ENCODE results near the gene CACNA1C.

CACNA1C gene

GRCh38 chr12:2616763-2617162 is 564.0 kb downstream of the CACNA1C start:
- DNase-seq = no peak

DNA sequence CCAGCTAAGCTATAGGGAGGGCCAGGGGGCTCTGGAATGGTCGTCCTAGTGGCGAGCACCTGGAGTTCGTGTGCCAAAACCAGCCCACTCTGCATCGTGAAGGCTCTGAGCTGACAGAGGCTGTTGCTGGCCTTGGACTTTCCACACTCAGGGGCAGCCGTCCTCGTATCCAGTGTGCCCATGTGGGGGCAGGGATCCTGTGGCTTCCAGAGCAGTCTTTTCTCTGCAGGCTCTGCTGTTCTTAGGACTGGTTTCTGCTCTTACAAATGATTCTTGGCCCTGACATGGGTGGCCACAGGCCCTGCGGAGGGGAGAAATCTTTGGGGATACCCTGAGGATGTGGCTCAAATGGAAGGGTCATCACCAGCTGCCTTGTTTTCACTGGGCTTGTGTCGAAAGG is 564.6 kb downstream of the CACNA1C start:
- DNase-seq = no peak

DNA sequence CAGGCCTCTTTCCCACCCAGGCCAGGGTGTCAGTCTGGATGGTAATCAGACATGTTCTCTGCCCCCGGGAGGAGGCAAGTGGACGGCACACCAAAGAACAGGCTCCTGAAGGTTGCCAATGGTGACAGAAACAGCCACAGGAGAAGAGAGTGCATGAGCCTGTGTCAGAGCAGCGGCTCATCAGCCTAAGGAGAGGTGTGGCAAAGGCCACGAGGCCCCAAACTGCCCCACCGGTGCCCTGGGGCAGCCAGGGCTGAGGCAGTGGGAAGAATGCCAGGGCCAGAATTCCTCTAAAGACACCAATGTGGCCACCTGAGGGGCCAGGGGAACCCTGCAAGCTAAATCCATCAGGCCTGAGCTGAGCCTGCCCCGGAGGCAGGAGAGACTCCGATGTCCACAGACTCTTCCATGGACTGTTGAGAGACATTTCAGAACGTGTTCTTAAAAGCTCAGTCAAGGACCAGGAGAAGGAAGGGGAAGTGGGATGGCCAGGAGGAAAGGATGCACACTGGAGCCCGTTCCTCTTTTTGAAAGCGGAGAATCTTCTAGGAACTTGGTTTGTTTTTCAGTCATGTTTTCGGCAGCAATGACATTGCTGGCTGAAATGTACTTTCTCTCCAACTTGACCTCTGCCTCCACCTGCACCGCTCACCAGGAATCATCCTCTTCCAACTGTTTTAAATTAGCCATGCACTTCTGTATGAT is 565.7 kb downstream of the CACNA1C start:
- no peak for DNase-seq

- DNase-seq = no peak
Observed at GRCh38 chr12:2619136-2619535, 566.3 kb downstream of the CACNA1C start.

- DNase-seq = no peak
Observed at GRCh38 chr12:2622460-2622859, 569.7 kb downstream of the CACNA1C start.

- no peak for DNase-seq
Observed at GRCh38 chr12:2623472-2623871, 570.7 kb downstream of the CACNA1C start.

- no peak for DNase-seq
Observed at GRCh38 chr12:2624543-2625288, 571.9 kb downstream of the CACNA1C start.

GRCh38 chr12:2625289-2625612 is 572.5 kb downstream of the CACNA1C start:
- no peak for DNase-seq

DNA sequence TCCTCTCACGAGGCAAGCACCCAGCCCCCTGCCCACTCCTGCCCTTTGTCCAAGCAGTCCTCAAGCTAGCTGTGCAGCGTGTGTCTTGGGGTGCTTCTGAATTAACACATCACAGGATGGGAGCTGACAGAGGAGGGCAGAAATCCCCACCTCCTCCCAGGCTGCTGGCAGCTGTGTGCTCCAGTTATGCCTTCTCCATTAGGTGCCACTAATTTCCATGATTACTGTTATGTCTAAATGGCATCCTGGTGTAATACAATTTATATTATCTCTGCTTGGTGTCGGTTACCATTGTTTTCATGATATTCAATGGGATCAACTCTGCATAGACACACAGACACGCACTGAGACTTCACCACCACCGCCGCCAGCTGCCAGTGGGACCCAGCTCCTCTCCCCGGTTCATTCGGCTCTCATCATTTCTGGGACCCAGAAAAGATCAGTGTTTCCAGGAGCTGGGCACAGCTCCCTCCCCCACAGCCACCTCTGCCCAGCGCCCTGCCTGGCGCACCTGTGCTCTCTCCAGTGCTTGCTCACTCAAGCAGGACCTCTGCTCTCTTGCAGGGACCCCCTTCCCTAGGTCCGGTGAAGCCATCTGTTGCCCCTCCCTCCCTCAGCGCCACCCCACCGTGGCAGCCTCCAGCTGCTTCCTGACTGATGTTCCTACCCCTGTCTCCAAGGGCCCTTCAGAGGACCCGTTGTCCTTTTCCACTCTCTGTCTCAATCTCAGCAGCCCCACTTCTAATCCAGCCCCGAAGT is 574.5 kb downstream of the CACNA1C start:
- peak; percentile 77 for DNase-seq

DNA sequence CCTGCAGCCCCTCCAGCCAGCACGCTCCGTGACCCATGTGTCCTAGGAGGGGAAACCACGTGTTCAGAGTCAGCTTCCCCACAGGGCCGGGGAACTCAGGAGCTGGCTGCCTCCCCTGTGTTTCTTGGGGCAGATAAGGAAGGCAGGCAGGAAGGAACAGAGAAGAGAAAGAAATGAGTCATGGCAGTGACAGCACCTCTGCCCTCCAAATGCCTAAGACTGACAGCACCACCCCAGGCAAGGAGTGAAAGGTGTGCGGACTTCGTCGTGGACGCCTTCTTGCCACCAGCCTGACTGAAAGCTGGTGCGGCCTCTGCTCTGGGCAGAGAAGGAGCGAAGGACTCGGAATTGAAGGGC is 575.0 kb downstream of the CACNA1C start:
- DNase-seq = no peak

DNA sequence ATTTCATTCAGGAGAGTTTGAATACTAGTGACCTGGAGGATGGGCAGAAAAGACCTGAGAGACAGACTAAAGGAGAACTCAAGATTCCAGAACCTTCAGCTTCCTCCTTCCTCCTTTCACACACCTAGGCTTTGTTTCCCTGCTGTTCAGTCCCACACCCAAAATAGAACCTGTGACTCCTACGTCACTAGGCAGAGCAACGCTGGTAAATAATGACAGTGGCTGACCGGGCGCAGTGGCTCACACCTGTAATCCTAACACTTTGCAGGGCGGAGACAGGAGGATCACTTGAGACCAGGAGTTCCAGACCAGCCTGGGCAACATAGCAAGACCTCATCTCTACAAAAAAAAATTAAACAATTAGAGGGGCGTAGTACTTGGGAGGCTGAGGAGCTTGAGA is 575.6 kb downstream of the CACNA1C start:
- DNase-seq = no peak

GRCh38 chr12:2629051-2629450 is 576.3 kb downstream of the CACNA1C start:
- no peak for DNase-seq

- DNase-seq = no peak
Observed at GRCh38 chr12:2631653-2632350, 579.0 kb downstream of the CACNA1C start.

- no peak for DNase-seq
Observed at GRCh38 chr12:2633176-2633824, 580.5 kb downstream of the CACNA1C start.

GRCh38 chr12:2633825-2634200 is 581.0 kb downstream of the CACNA1C start:
- no peak for DNase-seq

GRCh38 chr12:2634471-2634870 is 581.7 kb downstream of the CACNA1C start:
- DNase-seq = no peak

DNA sequence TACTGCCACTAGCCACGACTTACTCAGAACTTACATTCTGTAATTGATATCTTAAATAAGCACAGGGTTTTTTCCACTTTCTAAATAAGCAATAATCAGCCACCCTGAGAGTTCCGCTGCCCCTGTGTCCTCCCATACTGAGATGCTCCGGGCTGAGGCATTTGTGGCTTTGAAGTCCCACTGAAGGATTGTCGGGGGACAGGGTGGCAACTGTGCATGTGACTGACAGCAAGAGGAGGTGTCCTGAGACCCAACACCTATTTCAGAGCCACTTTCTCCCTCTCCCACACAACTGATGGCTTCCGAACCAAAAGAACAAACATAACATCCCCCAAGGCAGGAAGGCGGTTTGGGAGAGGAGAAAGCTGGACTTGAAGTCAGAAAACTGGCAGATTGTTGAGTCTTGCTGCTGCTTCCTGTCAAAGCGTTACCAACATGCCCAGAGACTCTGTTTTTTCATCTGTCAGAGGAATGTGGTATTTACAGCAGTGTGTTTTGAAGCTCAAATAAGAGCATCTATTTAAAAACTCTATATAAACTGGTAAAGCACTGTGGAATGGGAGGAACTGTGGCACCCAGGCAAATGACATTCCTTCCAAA is 584.1 kb downstream of the CACNA1C start:
- DNase-seq = no peak

GRCh38 chr12:2637371-2637770 is 584.6 kb downstream of the CACNA1C start:
- no peak for DNase-seq

DNA sequence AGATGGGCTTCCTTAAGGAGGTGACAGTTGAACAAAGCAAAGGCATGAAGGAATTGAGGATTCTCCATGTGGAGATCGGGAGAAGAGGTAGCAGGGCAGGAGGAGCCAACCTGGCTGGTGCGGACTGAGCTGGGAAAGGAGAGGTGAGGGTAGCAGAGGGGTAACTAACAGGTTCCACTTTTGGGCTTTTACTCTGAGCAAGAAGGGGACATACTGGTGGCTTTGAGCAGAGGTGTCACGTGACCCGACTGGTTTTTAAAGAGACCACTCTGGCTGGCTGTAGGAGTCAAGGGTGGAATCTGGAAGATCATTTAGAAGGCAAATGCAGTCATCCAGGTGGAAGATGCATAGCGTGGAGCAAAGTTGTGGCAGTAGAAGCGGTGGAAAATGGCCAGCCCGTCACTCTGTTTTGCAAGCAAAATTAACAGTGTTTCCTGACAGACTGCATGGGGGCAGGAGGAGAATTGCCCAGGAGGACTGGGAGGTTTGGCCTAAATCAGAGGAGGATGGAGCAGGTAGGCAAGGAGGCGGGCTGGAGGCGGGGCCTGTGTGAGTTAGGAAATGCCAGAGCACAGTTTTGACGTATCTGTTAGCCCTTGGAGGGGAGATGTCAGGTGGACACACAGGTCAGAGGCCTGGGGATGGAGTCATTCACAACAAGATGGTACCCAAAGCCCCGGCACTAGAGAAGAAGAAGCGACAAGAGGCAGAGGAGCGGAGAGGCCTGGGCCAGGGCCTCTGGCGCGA is 585.7 kb downstream of the CACNA1C start:
- DNase-seq = no peak

DNA sequence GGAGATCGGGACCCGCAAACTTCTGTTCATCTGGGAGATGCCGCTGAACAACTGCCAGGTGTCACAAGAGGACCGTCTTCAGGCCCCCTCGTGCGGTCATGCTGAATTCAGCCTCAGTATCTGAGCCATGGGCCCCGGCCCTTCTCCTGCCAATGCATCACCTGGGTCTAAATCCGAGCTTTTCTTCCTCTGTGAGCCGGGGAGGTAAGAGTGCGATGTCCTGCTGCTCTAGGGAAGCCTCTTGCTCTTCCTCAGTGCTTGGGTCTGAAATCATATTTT is 586.2 kb downstream of the CACNA1C start:
- no peak for DNase-seq

DNA sequence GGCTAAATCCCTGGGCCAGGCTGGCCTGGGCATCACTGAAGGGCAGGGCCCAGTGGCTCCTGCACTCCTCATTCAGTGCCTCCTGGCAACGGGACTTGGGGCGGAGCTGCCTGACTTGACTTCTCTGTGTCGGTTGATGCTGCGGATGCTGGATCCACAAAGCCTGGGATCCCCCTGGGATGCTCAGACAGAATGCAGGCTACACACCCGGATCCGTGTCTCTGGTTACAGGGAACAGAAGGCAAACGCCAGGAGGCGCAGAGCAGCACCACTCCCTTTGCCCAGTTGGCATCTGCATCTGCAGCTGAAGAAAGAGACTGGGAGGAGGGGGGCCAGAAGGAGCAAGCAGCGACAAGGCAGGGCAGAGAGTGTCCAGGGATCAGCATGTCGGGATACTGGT is 587.5 kb downstream of the CACNA1C start:
- no peak for DNase-seq

DNA sequence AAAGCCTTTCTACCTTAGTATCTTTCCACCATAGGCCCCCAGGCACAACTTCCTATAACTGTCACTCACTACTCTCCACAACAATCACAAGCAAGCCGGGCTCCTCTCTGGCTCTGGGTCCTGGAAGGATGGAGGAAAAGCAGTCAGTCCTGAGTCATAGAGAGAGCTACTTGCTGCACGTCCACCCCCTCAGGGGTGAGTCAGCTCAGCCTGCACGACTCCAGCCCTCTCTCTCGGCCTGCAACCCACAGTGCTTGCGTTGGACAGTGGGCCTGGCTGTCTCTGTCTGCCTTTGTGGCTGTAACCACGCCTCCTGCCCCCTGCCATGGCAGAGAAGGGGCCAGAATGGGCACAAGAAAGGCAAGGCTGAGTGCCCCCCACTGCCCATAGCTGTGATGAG is 587.9 kb downstream of the CACNA1C start:
- no peak for DNase-seq
